Measurements from ENCODE around the gene CYP27C1. TPM values are rescaled to one million over a fixed set of nuclear protein-coding genes. Genes with fewer than 3 reads are reported as not detected.
"Not testable (repeated sequence)": the region's sequence is repeated elsewhere in the genome, so short reads cannot be mapped to it uniquely, and the experiment has no call there.

Gene CYP27C1
- total and polyA plus RNA-seq, 2 donors (not counting 1 experiment from before 2014, with no cell fraction given), result 0.07 TPM; not detected in 1

GRCh38 chr2:127255146-127255545 is 35.0 kb upstream of the CYP27C1 start:
- Histone ChIP-seq H4K20me1 (ENCODE audit: control insufficient read depth, extremely low read depth, insufficient read depth, low read length) (no peaks in the 10 kb centered on the region), H3K27ac (ENCODE audit: insufficient read depth, low read length) (no peak overlapping the region), H3K27me3 (ENCODE audit: control insufficient read depth, insufficient read depth, low read length) (no peaks in the 10 kb centered on the region), H3K9me3 (ENCODE audit: control insufficient read depth, insufficient read depth, low read depth, low read length) (no peaks in the 10 kb centered on the region), H3K79me2 (ENCODE audit: control insufficient read depth, insufficient read depth, low read length) (no peaks in the 10 kb centered on the region), H3K4me1 (ENCODE audit: control insufficient read depth, extremely low read depth, insufficient read depth, low read length) (no peaks in the 10 kb centered on the region), H2AFZ (ENCODE audit: low read length) (no peak overlapping the region), H3K36me3 (ENCODE audit: control insufficient read depth, insufficient read depth, low read length) (peaks cover 3% of the 10 kb centered on the region), H3K4me3 (replicated peaks in 1 of 4; ENCODE audit: control extremely low read depth in 1 of 4, insufficient read depth in 1 of 4, low read depth in 3 of 4, low read length in 4 of 4) (no peak overlapping the region), H3K9ac (ENCODE audit: insufficient read depth, low read length) (no peak overlapping the region), H3K4me2 (ENCODE audit: extremely low read depth, insufficient read depth, low read length) (no peak overlapping the region)
- TF ChIP-seq CTCF (conservative IDR thresholded peaks at IDR 0.05 in 1 of 2, IDR thresholded peaks at IDR 0.05 in 1 of 2; ENCODE audit: low read depth in 1 of 2, low read length in 2 of 2), result no peak
- no peak for TF ChIP-seq EZH2 (IDR thresholded peaks at IDR 0.05; ENCODE audit: low read length, missing control alignments)
- DNase-seq (ENCODE audit: low read depth in 2 of 2), result no peak

GRCh38 chr2:127254386-127254981 is 34.4 kb upstream of the CYP27C1 start:
- TF ChIP-seq CTCF (conservative IDR thresholded peaks at IDR 0.05 in 1 of 2, IDR thresholded peaks at IDR 0.05 in 1 of 2; ENCODE audit: low read depth in 1 of 2, low read length in 2 of 2) (no peak), EZH2 (IDR thresholded peaks at IDR 0.05; ENCODE audit: low read length, missing control alignments) (no peak)
- no peaks in the 10 kb centered on the region for H4K20me1 ChIP-seq (ENCODE audit: control insufficient read depth, extremely low read depth, insufficient read depth, low read length)
- no peak overlapping the region for H3K4me3 ChIP-seq (replicated peaks in 1 of 4; ENCODE audit: control extremely low read depth in 1 of 4, insufficient read depth in 1 of 4, low read depth in 3 of 4, low read length in 4 of 4)
- H3K4me1 ChIP-seq (ENCODE audit: control insufficient read depth, extremely low read depth, insufficient read depth, low read length), result no peaks in the 10 kb centered on the region
- H3K27me3 ChIP-seq (ENCODE audit: control insufficient read depth, insufficient read depth, low read length), result no peaks in the 10 kb centered on the region
- no peaks in the 10 kb centered on the region for H3K9me3 ChIP-seq (ENCODE audit: control insufficient read depth, insufficient read depth, low read depth, low read length)
- no peak overlapping the region for H2AFZ ChIP-seq (ENCODE audit: low read length)
- no peaks in the 10 kb centered on the region for H3K79me2 ChIP-seq (ENCODE audit: control insufficient read depth, insufficient read depth, low read length)
- no peak overlapping the region for H3K4me2 ChIP-seq (ENCODE audit: extremely low read depth, insufficient read depth, low read length)
- H3K9ac ChIP-seq (ENCODE audit: insufficient read depth, low read length), result no peak overlapping the region
- no peak overlapping the region for H3K27ac ChIP-seq (ENCODE audit: insufficient read depth, low read length)
- peaks cover 3% of the 10 kb centered on the region for H3K36me3 ChIP-seq (ENCODE audit: control insufficient read depth, insufficient read depth, low read length)
- DNase-seq (ENCODE audit: low read depth in 2 of 2), result peak; percentile 6 to 73

GRCh38 chr2:127241184-127241583 is 21.1 kb upstream of the CYP27C1 start:
- not testable (repeated sequence) for H3K4me3 ChIP-seq (replicated peaks in 1 of 4; ENCODE audit: control extremely low read depth in 1 of 4, insufficient read depth in 1 of 4, low read depth in 3 of 4, low read length in 4 of 4); H3K36me3 ChIP-seq (ENCODE audit: control insufficient read depth, insufficient read depth, low read length); H3K27ac ChIP-seq (ENCODE audit: insufficient read depth, low read length); H3K9ac ChIP-seq (ENCODE audit: insufficient read depth, low read length); H3K79me2 ChIP-seq (ENCODE audit: control insufficient read depth, insufficient read depth, low read length); H4K20me1 ChIP-seq (ENCODE audit: control insufficient read depth, extremely low read depth, insufficient read depth, low read length); DNase-seq (ENCODE audit: low read depth in 2 of 2); H3K4me1 ChIP-seq (ENCODE audit: control insufficient read depth, extremely low read depth, insufficient read depth, low read length); H3K4me2 ChIP-seq (ENCODE audit: extremely low read depth, insufficient read depth, low read length); H3K9me3 ChIP-seq (ENCODE audit: control insufficient read depth, insufficient read depth, low read depth, low read length); H2AFZ ChIP-seq (ENCODE audit: low read length); H3K27me3 ChIP-seq (ENCODE audit: control insufficient read depth, insufficient read depth, low read length)
